ENCODE results near the gene CCL8.

Gene CCL8

GRCh38 chr17:34368196-34368945 lies 49.1 kb downstream of the CCL8 start:
- DNase-seq: no peak

GRCh38 chr17:34368946-34369500 lies 49.8 kb downstream of the CCL8 start:
- DNase-seq: no peak

- DNase-seq: no peak
Measured at GRCh38 chr17:34369571-34369970, 50.3 kb downstream of the CCL8 start.

GRCh38 chr17:34370376-34370996 lies 51.3 kb downstream of the CCL8 start:
- DNase-seq: no peak

- DNase-seq: no peak
Measured at GRCh38 chr17:34370997-34371395, 51.8 kb downstream of the CCL8 start.

Measured in right kidney (tissue), 1 donor.